ENCODE results near the gene ROR1.

ROR1 gene

DNA sequence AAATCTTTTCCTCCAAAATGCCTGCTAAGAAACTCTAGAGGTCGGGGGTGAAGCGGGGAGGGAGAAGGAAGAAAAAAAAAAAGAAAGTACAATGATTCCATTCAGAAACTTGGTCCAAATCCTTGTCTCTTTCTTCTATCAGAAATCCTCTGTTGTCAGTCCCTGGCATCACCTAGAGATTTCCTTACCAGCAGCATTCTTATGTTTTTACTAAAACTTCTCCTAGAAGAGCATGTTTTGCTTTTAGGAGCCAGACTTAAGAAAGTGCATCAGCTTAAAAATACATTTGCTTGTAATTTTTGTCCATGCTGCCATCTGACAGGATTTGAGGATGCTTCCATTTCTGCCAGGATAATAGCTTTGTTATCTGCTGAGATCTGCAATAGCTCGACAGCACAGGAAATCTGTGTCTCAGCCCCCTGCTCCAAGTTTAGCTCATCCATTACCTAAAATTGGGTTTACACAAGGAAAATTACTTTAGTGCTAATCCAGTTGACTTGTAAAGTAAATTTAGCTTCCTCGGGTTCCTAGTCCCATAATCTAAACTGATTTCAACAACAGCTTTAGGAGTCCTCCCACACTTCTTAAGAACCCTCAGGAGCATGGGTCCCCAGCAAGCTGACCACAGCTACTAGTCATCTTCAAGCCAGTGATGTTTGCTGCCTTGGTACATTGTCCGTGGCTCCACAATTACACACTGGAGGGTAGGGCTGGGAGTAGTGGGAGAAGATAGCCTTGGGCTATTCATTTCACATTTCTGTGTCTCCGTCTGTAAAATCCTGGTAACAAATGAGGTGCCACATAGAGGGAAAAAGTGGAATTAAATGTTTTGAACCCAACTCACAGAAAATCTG lies 337.3 kb downstream of the ROR1 start:
- DNase-seq (ENCODE audit: low read depth): no peak

DNA sequence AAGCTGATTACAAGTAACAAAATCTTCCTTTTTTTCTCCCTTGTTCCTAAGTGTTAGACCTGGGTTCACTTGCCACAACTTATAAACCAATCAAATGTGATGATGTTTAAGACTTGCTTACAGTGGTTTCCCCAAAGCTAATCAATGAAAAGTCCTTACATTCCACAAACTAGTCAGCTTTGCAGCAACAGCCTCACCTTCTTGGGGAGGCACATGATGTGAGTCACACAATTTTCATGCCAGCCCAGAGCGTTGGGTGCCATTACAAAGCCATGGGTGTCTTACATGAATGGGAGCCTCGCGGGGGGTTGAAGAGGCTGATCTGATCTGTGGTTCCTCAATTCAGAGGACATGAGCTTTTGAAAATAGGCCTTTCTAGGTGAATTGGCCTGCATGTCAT lies 338.0 kb downstream of the ROR1 start:
- no peak for DNase-seq (ENCODE audit: low read depth)

DNA sequence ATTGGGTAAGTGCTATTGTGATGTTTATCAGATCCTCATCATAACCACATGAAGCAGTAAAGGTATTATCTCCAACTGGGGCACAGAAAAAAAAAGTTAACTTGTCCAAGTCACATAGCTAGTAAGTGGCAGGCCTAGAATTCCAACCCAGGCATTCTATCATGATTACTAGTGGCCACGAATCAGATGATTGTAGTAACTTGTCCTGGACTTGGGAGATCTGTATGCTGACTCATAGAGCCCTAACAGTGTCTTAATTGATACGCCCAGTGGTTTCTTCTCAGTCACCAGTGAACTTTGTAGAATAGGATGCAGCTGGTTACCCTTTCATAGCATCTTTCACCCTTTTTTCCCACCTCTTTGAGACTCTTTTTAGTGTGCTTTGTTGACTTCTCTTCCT lies 338.5 kb downstream of the ROR1 start:
- DNase-seq (ENCODE audit: low read depth): no peak

- DNase-seq (ENCODE audit: low read depth): no peak
Measured at GRCh38 chr1:64114012-64114525, 340.3 kb downstream of the ROR1 start.

DNA sequence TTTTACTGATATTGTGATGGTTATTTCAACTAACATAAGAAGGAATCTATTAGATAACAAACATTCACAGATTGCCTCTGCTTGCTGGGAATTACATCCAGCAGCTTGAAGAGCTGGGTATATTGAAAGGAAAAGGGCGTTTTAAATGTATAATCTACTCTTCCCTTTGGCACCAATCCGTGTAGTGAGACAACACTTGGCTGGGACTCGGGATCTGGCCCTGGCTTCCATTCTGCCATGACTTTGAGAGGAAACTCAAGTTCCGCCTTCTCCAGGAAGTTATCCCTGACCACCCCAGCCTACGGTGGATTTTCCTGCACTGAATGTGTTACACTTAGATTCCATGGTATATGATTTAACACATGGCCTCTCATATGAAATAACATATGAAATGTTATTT lies 342.7 kb downstream of the ROR1 start:
- DNase-seq (ENCODE audit: low read depth): no peak

- DNase-seq (ENCODE audit: low read depth): no peak
Measured at GRCh38 chr1:64117492-64117891, 343.7 kb downstream of the ROR1 start.

GRCh38 chr1:64121766-64122385 lies 348.1 kb downstream of the ROR1 start:
- DNase-seq (ENCODE audit: low read depth): no peak

GRCh38 chr1:64122588-64122987 lies 348.8 kb downstream of the ROR1 start:
- no peak for DNase-seq (ENCODE audit: low read depth)

GRCh38 chr1:64124704-64125440 lies 351.1 kb downstream of the ROR1 start:
- no peak for DNase-seq (ENCODE audit: low read depth)

GRCh38 chr1:64126581-64126980 lies 352.8 kb downstream of the ROR1 start:
- no peak for DNase-seq (ENCODE audit: low read depth)

DNA sequence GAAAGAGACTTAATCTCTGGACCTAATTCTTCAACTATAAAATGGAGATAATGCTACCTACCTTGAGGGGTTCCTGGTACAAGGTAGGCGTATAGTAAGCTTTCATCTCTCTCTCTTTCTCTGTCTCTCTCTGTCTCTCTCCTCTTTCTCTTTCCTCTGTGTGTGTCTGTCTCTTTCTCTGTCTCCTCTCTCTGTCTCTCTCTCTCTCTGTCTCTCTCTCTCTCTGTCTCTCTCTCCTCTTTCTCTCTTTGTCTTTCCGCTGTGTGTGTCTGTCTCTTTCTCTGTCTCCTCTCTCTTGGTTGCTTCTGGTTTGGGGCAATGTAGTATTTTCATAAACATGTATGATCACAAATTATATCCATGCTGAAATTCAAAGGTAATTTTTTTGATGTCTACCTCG lies 353.5 kb downstream of the ROR1 start:
- DNase-seq (ENCODE audit: low read depth): no peak

GRCh38 chr1:64129701-64130100 lies 355.9 kb downstream of the ROR1 start:
- no peak for DNase-seq (ENCODE audit: low read depth)

GRCh38 chr1:64131155-64131554 lies 357.3 kb downstream of the ROR1 start:
- no peak for DNase-seq (ENCODE audit: low read depth)

DNA sequence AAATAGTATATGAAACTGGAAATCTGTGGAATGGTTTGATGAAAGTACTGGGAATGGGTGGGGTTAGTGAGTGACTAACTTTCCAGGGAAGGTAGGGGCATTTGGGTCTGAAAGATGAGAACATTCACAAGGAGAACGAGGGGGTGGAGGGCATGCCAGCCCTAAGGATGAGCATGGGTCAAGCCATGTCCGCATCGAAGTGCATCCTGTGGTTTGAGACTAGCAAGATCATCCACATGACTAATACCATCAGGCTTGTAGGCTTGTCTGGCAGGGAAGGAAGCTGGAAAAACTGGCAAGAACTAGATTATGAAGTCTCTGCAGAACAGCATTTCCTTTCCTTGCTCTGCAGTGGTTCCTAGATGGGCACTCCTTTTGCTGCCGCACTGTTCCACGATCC lies 359.2 kb downstream of the ROR1 start:
- DNase-seq (ENCODE audit: low read depth): no peak

DNA sequence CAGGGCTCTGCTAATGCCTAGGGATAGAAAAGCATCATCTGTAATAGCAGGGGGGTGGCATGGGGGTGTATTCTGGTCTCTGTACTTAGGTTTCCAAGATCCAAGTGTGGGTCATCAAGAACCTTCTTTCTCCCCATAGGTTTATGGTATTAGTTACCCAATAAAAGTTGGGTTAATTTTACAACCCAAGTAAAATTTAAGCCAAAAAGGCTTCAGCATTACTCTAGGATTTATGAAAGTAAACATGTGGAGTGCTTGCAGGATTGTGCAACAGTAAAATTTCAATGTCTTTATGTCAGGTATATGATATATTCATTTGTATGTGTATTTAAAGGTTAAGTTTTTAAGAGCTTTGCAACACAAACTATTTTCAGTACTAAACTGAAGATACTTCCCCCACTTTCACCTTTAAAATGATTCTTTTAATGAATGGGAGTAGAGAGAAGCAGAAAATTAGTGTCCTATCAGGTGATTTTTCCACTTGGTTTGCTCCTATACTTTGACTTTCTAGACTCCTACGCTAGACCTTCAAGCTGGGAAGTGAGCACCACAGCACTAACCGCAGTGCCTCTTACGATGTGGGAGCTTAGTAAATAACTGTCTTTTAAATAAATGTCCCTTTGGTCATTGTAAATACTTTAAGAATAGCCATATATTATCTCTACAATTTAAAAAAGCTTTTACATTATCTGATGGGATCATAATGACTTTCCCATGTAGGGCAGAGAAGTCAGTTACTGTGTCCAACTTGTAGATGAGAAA lies 361.8 kb downstream of the ROR1 start:
- no peak for DNase-seq (ENCODE audit: low read depth)

DNA sequence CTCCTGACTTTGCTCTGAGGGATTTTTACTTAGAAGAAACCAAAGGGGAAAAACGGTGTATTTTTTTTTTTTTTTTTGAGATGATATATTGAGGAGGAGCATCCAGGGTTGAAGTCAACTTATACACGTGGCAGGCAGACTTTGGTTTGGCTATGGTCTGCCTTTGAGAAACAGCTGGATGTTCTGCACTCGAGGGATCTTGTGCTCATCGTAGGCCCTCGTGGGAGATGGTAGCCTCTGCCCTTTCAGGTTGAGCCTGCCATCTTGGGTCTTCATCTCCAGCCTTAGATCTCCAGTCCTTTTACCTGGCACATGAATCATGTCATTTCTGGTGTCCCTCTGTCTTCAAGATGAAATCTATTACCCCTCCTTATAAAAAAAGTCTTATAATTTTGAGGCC lies 362.5 kb downstream of the ROR1 start:
- no peak for DNase-seq (ENCODE audit: low read depth)

GRCh38 chr1:64136752-64137411 lies 363.1 kb downstream of the ROR1 start:
- peak; percentile 44 for DNase-seq (ENCODE audit: low read depth)

GRCh38 chr1:64137412-64137803 lies 363.6 kb downstream of the ROR1 start:
- DNase-seq (ENCODE audit: low read depth): no peak

GRCh38 chr1:64139877-64140276 lies 366.1 kb downstream of the ROR1 start:
- no peak for DNase-seq (ENCODE audit: low read depth)

DNA sequence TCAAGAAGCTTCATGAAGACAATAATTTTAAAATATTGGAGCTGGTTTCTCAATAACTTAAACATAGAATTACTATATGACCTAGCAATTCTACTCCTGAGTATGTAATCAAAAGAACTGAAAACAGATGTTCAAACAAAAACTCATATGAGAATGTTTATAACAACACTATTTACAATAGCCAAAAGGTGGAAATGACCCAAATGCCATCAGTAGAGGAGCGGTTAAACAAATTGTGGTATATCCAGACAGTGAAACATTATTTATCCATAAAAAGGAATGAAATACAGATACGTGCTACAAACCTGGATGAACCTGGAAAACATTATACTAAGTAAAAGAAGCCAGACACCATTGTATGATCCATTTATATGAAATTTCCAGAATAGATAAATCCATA lies 366.8 kb downstream of the ROR1 start:
- DNase-seq (ENCODE audit: low read depth): no peak

- no peak for DNase-seq (ENCODE audit: low read depth)
Measured at GRCh38 chr1:64147045-64147724, 373.4 kb downstream of the ROR1 start.
